Occipital lobe (tissue), 2 donors: ENCODE results near the gene COPA. TPM values are rescaled to one million over a fixed set of nuclear protein-coding genes. Genes with fewer than 3 reads are reported as not detected.

Source experiments
- DNase-seq: peaks from one replicate; lab custom pipeline; 2025; lab: John Stamatoyannopoulos, UW
- total RNA-seq: library from RNA; depleted of rRNA; stranded (reverse); fragments of >200 nt; gene quantifications from one replicate; pipeline ENCODE4 v1.2.3, GENCODE V29; 2014

The COPA gene
- total RNA-seq, 1 donor from 2014 or later, result 143 TPM

GRCh38 chr1:160363010-160363409 lies 20.0 kb upstream of the COPA start:
- no peak for DNase-seq

- DNase-seq, result no peak
These were observed 19.3 kb upstream of the COPA start for GRCh38 chr1:160362168-160362957.

- DNase-seq, result no peak
These were observed 18.7 kb upstream of the COPA start for GRCh38 chr1:160361814-160362167.

GRCh38 chr1:160361199-160361598 lies 18.1 kb upstream of the COPA start:
- DNase-seq, result no peak

- DNase-seq, result no peak
These were observed 17.2 kb upstream of the COPA start for GRCh38 chr1:160360227-160360695.

- DNase-seq, result peak; percentile 18
These were observed 16.6 kb upstream of the COPA start for GRCh38 chr1:160359559-160360226.

- DNase-seq, result no peak
These were observed 15.0 kb upstream of the COPA start for GRCh38 chr1:160358073-160358472.

GRCh38 chr1:160357286-160358002 lies 14.4 kb upstream of the COPA start:
- DNase-seq, result no peak

GRCh38 chr1:160354388-160354985 lies 11.4 kb upstream of the COPA start:
- DNase-seq, result no peak

- no peak for DNase-seq
These were observed 10.2 kb upstream of the COPA start for GRCh38 chr1:160353223-160353622.

- DNase-seq, result no peak
These were observed 9.5 kb upstream of the COPA start for GRCh38 chr1:160352555-160352954.

GRCh38 chr1:160351629-160352028 lies 8.6 kb upstream of the COPA start:
- DNase-seq, result no peak

GRCh38 chr1:160346958-160347357 lies 3.9 kb upstream of the COPA start:
- no peak for DNase-seq

- no peak for DNase-seq
These were observed 3.4 kb upstream of the COPA start for GRCh38 chr1:160346463-160346862.

- DNase-seq, result no peak
These were observed 1.9 kb upstream of the COPA start for GRCh38 chr1:160344936-160345335.

GRCh38 chr1:160344241-160344640 lies 1.2 kb upstream of the COPA start:
- no peak for DNase-seq

GRCh38 chr1:160342526-160342925 lies 524 bp downstream of the COPA start:
- DNase-seq, result no peak

- DNase-seq, result no peak
These were observed 2.2 kb downstream of the COPA start for GRCh38 chr1:160340866-160341265.

GRCh38 chr1:160340146-160340545 lies 2.9 kb downstream of the COPA start:
- DNase-seq, result no peak

GRCh38 chr1:160338580-160338979 lies 4.5 kb downstream of the COPA start:
- no peak for DNase-seq

GRCh38 chr1:160332516-160332915 lies 10.5 kb downstream of the COPA start:
- DNase-seq, result no peak

- DNase-seq, result no peak
These were observed 12.9 kb downstream of the COPA start for GRCh38 chr1:160330119-160330518.
